Colonic mucosa (tissue), 4 donors: Measurements from ENCODE around the gene DNAJC16. TPM values are rescaled to one million over a fixed set of nuclear protein-coding genes. Genes with fewer than 3 reads are reported as not detected.
A peak's percentile ranks its signal among the peaks of the same experiment; 100 is the strongest.

Experiments used
- DNase-seq: peaks from one replicate; pipeline ENCODE4 v3.0.0-alpha.2; 2020
- H3K27ac ChIP-seq: fragments of 200-600 bp; one replicate; pipeline ENCODE4 v1.8.0; 2021
- H3K27me3 ChIP-seq: fragments of 200-600 bp; one replicate; pipeline ENCODE4 v1.8.0; 2021
- H3K36me3 ChIP-seq: fragments of 200-600 bp; one replicate; pipeline ENCODE4 v1.8.0; 2021
- H3K4me1 ChIP-seq: fragments of 200-600 bp; one replicate; pipeline ENCODE4 v1.8.0; 2021; ENCODE audit warnings: mild to moderate bottlenecking
- H3K4me3 ChIP-seq: fragments of 200-600 bp; one replicate; pipeline ENCODE4 v1.8.0; 2021
- H3K9ac ChIP-seq, 2 donors: one replicate each; pipeline ENCODE4 v1.7.0; 2013; ENCODE audit warnings: control low read depth in 2 of 2, low read depth in 2 of 2, low read length in 2 of 2
- H3K9me3 ChIP-seq: fragments of 200-600 bp; one replicate; pipeline ENCODE4 v1.8.0; 2021
- CTCF ChIP-seq: fragments of 200-600 bp; IDR thresholded peaks from one replicate; pipeline ENCODE4 v1.8.0; 2022; ENCODE audit warnings: antibody characterized with exemption, mild to moderate bottlenecking
- intact Hi-C: fragments of 100-400 bp; cut with DNase I; formaldehyde crosslinking; loops from one replicate; pipeline ENCODE4 v1.14.1; 2022
- total RNA-seq, 2 donors: library from RNA; stranded (reverse); fragmentation: NEBNext Ultra II Directional in 1 of 2; extraction: Animal tissue kit (Norgen Biotek cat#: 25700) in 1 of 2; gene quantifications; one replicate each; pipeline ENCODE4 v1.2.1, GENCODE V29; 2021
- donor health status: healthy.
- donor health status: DM: no; HTN: no; CAD: no.
- donor health status: DM: no; HTN: no; CAD: no.

DNAJC16 gene
- total RNA-seq, 2 donors from 2014 or later: 19.5 to 22.1 TPM

GRCh38 chr1:15575549-15576150 lies 49.0 kb downstream of the DNAJC16 start:
- no peak for TF ChIP-seq CTCF
- Histone ChIP-seq H3K9me3 (no peaks in the 10 kb centered on the region), H3K36me3 (no peaks in the 10 kb centered on the region), H3K27me3 (no peaks in the 10 kb centered on the region), H3K27ac (no peak overlapping the region), H3K9ac (no peak overlapping the region), H3K4me3 (no peak overlapping the region), H3K4me1 (no peaks in the 10 kb centered on the region)
- intact Hi-C loops: no loop called here
- DNase-seq: no peak

GRCh38 chr1:15577691-15578090 lies 51.0 kb downstream of the DNAJC16 start:
- H3K27ac ChIP-seq: no peak overlapping the region
- H3K9ac ChIP-seq: no peak overlapping the region
- no peaks in the 10 kb centered on the region for H3K27me3 ChIP-seq
- no peaks in the 10 kb centered on the region for H3K36me3 ChIP-seq
- no peak overlapping the region for H3K4me3 ChIP-seq
- no peak for DNase-seq
- H3K9me3 ChIP-seq: no peaks in the 10 kb centered on the region
- intact Hi-C loops: no loop called here
- no peak for TF ChIP-seq CTCF
- H3K4me1 ChIP-seq: no peaks in the 10 kb centered on the region

- intact Hi-C loops: no loop called here
- Histone ChIP-seq H3K27ac (peak overlapping the region; percentile 11), H3K9me3 (no peaks in the 10 kb centered on the region), H3K4me1 (no peaks in the 10 kb centered on the region), H3K27me3 (no peaks in the 10 kb centered on the region), H3K36me3 (no peaks in the 10 kb centered on the region), H3K4me3 (no peak overlapping the region), H3K9ac (no peak overlapping the region)
- TF ChIP-seq CTCF: no peak
- no peak for DNase-seq
Observed at GRCh38 chr1:15578921-15579682, 52.5 kb downstream of the DNAJC16 start.

GRCh38 chr1:15579683-15580047 lies 53.0 kb downstream of the DNAJC16 start:
- Histone ChIP-seq H3K36me3 (no peaks in the 10 kb centered on the region), H3K4me3 (no peak overlapping the region), H3K9me3 (no peaks in the 10 kb centered on the region), H3K27ac (peak overlapping the region; percentile 11), H3K9ac (no peak overlapping the region), H3K27me3 (no peaks in the 10 kb centered on the region), H3K4me1 (no peaks in the 10 kb centered on the region)
- no peak for TF ChIP-seq CTCF
- DNase-seq: no peak
- intact Hi-C loops: no loop called here

- intact Hi-C loops: no loop called here
- Histone ChIP-seq H3K9ac (no peak overlapping the region), H3K27ac (no peak overlapping the region), H3K27me3 (no peaks in the 10 kb centered on the region), H3K9me3 (no peaks in the 10 kb centered on the region), H3K36me3 (no peaks in the 10 kb centered on the region), H3K4me1 (peaks cover 4% of the 10 kb centered on the region), H3K4me3 (no peak overlapping the region)
- TF ChIP-seq CTCF: no peak
- no peak for DNase-seq
Observed at GRCh38 chr1:15583016-15583706, 56.5 kb downstream of the DNAJC16 start.
